GM19467 (cell line): Measurements from ENCODE around the gene S100A6.

ENCODE experiments used
- ATAC-seq: cut with Tn5 transposase; IDR thresholded peaks from one replicate; pipeline ENCODE4 v1.9.1; 2021; ENCODE audit warnings: mild to moderate bottlenecking, moderate library complexity; ENCODE audit not compliant: unreplicated experiment

The S100A6 gene

DNA sequence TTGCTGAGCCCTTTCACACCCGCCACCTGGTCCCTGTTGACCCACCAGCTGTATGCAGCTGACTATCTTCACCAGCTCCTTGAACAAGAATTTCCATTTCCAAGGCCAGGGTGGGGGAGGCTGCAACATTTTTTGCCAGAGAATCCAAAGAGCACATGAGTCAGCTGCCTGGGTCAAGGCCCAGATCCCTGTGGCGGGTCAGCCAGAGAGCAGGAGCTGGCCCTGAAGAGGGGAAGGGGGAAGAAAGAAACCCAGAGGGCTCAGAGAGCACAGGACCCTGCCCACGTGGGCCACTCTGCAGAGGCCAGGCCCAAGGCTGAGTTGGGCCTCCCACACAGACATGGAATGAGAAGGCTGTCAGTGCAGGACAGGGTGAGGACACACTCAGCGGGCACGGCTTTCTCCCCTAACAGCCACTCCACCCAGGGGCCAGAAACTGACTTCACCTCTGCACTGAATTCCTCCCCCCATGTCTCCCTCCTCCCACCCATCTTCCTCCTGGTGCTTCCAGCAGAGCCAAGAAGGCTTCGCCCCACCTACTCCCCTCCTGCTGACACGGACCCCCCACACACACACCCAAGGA, 28.9 kb downstream of the S100A6 start:
- no peak for ATAC-seq

DNA sequence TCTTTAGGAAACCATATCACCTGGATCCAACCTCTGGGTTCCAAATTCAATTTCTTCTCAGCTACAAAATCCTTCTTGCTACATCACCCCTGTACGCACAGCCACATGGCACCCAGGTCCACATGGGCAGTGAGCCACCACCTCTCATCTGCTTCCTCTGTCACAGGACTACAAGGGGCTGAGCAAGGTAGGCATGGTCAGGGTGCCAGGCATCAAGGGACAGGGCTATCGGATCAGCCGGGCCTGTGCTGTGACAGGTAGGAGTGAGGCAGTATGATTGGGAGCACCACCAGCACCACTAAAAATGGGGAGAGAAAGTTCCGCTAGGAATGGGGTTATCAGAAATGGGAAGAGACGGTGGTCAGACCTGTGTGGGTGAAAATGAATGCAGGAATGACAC, 29.4 kb downstream of the S100A6 start:
- ATAC-seq = no peak

DNA sequence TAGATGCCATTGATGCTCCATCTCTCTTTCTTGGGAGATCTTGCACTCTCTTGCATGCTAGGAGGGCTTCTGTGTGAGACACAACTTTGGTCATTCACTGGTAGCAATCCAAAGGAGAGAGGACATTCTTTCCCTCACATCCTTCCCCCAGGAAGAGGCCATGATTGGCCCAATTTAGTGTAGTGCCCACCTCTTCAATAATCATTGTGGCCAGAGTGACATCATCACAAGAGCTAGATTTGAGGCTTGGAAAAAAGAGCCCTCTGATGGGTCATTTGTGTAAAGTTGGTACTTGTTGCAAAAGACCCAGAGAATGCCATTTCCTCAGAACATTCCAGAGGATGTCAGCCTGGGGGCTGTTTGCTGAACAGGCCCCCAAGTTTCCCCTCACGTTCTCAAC, 30.2 kb downstream of the S100A6 start:
- no peak for ATAC-seq

DNA sequence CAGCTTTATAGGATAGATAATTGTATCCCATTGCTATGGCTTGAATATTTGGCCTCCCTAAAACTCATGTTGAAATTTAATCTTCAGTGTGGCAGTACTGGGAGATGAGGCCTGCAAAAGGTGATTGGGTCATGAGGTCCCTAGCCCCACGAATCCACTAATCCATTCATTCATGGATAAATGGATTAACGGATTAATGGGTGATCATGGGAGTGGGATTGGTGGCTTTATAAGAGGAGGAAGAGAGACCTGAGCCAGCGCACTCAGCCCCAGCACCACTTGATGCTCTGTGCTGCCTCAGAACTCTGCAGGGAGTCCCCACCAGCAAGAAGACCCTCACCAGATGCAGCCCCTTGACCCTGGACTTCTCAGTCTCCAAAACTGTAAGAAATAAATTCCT, 32.0 kb downstream of the S100A6 start:
- no peak for ATAC-seq

DNA sequence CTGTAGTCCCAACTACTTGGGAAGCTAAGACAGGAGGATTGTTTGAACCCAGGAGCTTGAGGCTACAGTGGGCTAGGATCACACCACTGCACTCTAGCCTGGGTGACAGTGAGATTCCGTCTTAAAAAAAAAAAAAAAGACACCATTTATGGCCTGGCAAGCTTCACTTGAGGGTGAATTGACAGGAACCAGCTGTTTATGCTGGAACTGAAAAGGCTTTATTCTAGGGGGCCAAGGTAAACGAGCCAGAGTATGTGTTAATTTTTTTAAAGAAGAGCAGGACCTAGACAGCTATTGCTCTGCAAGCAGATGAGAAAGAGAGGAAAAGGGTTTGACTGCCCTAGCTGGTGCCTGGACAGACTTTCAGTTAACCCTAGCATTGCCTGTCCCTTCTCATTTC, 37.0 kb downstream of the S100A6 start:
- no peak for ATAC-seq

DNA sequence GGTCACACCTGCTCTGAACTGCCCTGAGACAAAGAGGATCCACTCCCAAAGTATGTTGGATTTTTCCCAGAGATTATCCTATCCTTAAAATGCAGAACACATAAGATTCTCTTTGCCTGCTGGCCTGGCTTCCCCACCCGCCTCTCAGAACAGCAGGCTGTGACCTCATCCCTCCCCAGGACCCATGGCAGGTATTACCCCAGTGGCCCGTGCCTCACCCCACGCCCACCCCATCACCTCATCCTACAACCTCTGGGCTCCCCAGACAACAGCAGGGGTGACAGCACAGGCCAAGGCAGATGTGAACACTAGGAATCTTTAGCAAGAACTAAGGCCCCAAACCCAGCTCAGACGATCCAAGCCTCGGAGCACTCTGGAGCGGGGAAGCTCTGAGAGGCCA, 40.3 kb downstream of the S100A6 start:
- ATAC-seq = no peak

DNA sequence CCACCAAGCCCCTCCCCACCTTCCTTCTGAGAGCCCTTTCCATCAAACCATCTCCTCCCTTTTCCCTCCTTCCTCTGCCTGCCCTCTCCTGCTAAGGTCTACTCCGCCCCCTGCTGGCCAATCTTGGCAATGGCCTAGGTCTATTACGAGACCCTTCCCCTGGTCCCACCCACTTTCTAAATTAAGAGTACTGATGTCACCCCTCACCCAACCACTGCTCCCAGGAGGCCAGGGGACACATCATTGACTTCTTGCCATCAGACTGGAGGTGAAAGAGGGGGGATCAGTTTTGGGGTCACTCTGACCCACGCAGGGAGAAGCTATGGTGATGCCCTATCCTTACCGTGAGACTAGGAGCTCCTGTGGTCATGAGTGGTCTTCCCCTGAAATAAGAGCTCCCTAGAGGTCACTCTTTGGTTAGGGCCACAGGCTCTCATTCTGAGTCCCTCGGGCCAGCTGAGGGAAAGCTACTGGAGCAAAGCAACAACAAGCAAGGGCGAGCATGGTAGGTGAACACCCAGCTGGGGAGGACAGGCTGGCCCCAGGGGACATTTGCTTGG, 40.7 kb downstream of the S100A6 start:
- no peak for ATAC-seq

DNA sequence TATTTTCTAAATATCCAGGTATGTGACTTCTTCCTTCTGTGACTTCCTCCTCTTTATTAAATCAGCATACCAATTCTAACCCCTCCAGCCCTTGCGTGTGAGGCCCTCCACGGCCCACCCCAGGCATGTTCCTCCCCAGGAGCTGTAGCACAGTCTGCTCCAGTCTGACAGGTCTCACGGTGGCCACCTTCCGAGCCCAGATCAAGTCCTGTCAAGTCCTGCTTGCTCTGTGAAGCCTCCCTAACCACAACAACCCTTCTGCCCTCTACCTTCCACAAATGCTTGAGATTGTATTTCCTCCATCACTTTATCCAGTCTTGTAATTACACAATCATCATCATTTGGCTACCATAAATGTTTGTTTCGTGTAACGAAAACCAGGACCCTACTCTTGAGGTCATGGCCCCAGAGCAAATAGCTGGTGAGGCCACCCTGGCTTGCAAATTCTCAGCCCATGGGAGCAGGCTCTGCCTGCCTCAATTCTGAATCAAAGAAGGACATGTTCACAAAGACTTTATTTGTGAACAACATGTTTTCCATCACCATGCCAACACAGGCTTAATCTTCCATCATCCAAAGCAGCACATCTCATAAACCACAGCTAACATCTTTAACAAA, 42.3 kb downstream of the S100A6 start:
- no peak for ATAC-seq

DNA sequence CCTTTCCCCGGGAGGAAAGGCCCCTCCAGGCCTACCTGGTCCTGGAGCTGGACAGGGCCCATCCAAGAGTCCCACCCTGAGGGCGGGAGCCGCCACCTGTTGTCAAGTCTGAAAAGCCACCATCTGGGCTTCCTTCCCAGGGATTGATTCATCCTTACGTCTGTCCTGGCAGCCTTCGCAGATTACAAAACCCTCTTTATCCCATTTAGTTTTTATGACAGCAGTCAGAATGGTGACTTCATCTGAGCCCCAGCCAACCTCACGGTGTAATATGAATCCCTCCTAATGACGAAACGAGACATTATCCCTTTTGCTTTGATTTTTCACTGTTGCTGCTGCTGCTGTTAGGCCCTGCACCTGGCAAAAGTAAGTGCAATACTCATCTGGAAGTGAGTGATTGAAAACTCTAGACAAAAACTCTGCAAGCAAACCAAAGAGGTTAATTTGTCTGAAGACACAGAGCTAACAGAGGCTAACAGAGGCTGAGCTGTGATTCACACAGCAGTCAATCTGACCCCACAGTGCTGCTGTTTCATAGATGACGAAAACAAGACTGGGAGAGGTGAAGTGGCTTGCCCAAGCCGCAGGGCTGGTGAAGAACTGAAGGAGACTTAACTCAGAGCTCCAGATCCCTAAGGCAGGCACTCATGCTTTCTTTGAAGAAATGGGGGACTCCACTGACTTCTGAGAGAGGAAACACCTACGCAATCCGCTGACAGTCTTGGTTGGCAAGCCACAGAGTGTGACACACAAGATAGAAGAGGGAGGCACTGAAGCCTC, 45.3 kb downstream of the S100A6 start:
- no peak for ATAC-seq

DNA sequence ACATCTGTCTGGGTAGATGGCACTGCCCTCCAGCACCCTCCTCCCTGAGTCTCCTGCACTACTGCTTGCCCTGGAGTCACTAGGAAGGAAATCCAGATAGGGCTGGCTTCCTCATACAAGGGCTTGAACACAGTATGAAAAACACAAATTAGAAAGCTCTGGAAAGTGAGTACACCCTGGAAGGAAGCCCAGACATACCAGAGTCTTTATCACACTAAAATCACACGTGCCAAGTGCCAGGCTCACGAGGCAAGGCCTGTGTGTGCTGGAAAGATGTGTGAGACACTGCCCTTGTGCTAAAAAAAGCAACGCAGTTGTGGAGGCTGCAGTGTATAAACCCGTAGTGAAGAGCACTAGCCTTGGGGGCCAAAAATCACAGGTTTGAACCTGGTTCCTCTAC, 47.1 kb downstream of the S100A6 start:
- no peak for ATAC-seq

DNA sequence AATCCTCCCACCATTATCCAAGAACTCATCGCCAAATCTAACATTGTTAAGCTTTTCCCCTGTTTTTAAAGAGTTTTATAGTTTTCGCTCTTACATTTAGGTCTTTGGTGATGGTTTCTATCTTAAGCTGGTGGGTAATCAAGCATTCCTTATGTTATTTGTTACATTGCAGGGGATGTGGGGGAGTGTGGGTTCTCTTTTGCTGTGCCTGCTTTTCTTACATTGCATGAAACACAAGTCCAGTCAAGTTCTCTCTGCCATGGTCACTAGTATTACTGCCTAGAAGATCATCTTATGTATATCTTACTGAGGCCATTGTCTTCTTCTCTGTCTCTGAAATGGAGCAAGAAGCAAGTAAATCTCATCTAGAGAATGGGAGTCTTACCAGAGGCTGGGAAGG, 48.1 kb downstream of the S100A6 start:
- no peak for ATAC-seq

DNA sequence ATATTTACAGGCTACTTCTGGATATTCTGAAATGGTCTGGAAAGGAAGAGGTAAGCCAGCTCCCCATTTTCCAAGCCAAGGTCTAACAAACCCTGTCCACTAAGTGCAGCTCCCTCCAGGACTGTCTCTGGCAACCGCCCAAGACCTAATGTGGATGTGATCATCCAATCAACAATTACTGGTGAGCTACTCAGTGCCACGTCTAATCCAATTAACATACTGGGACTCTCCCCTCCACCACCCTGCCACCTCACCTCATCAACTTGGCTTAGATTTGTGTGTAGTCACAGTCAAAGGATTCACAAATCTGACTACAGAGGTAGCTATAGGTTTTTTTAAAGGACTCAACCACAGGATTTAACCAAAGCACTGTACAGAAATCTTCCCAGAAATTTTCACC, 49.9 kb downstream of the S100A6 start:
- no peak for ATAC-seq
